Sigmoid colon (tissue), 3 donors: Measurements from ENCODE around the gene EIF4G3.

ENCODE experiments used
- CTCF ChIP-seq, 4 experiments: fragments of 450-650 bp in 3 of 4; fragments of 200-600 bp in 1 of 4; IDR thresholded peaks; one replicate each; pipeline ENCODE4 v1.5.1; 2016 to 2019; ENCODE audit warnings: antibody characterized with exemption in 4 of 4, mild to moderate bottlenecking in 3 of 4, moderate library complexity in 2 of 4
- POLR2A ChIP-seq, 2 donors: fragments of 450-650 bp; IDR thresholded peaks; one replicate each; pipeline ENCODE4 v1.6.1; 2016; ENCODE audit warnings: antibody characterized with exemption in 2 of 2, mild to moderate bottlenecking in 2 of 2, moderate library complexity in 2 of 2

GRCh38 chr1:20930427-20930826 is 246.3 kb downstream of the EIF4G3 start:
- TF ChIP-seq CTCF (IDR thresholded peaks at IDR 0.05) (no peak), POLR2A (IDR thresholded peaks at IDR 0.05) (no peak)
